HG02840 (cell line): ENCODE measurements around the gene PAF1.
A peak's percentile ranks its signal among the peaks of the same experiment; 100 is the strongest.

Experiments used
- ATAC-seq: cut with Tn5 transposase; IDR thresholded peaks from one replicate; pipeline ENCODE4 v1.9.1; 2021; ENCODE audit warnings: mild to moderate bottlenecking, moderate library complexity, moderate number of reproducible peaks; ENCODE audit not compliant: unreplicated experiment, low FRiP score

PAF1 gene

GRCh38 chr19:39417463-39418181, 26.7 kb upstream of the PAF1 start:
- no peak for ATAC-seq

- ATAC-seq = no peak
These were observed 25.5 kb upstream of the PAF1 start for GRCh38 chr19:39416152-39417120.

- no peak for ATAC-seq
These were observed 24.5 kb upstream of the PAF1 start for GRCh38 chr19:39415111-39416046.

GRCh38 chr19:39413911-39414608, 23.2 kb upstream of the PAF1 start:
- no peak for ATAC-seq

GRCh38 chr19:39413272-39413910, 22.5 kb upstream of the PAF1 start:
- ATAC-seq = no peak

- ATAC-seq = no peak
These were observed 22.0 kb upstream of the PAF1 start for GRCh38 chr19:39412867-39413271.

DNA sequence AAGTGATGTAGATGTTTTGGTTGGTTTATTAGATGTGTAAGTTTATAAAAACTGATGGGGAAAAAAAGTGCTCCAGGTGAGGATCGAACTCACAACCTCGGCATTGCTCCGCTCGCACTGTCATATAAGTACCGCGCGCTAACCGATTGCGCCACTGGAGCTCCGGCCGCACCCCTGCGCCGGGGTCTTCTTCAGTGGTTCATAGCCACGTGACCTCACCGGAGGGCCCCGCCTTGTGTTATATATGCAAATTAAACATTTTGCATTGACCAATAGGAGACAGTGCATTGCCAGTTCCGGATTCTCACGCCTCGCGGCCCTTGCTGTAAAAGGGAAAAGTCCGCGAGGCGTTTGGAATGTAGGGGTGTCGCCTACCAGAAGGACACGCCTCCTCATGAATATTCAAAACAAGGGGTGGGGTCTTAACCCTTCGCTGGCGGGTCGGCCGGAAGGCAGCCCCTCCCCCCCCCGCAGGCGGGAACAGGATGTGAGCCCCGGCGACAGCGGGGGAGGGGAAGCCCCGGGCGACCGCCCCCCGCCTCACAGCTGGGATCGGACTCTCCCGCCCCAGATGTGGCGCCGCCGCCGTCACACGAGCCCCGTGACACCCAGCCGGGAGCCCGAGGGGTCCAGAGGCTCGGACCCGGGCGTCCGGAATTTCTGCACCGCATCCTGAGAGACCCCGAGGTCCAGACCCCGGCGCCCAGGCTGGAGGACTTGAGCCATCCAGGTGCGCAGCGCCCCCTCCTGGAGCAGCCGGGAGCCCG, 21.4 kb upstream of the PAF1 start, which contains the start of gene PLEKHG2:
TSS of gene PLEKHG2 (plus strand) at position 570 of the 767 bp plus-strand sequence. CDS start 1,418 bp downstream, outside the sequence.
- peak; percentile 64 for ATAC-seq

DNA sequence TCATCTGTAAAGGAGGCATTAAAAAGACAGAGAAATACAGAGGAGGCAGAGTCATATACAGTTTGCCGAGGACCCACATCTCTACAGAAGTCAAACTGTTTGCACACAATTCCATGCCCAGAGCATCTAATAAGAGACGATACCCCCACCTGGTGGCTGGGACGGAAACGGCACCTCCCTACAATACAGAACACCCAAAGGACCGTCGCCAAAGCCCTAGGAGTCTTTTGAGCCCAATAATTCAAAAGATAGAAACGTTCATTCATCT, 20.9 kb upstream of the PAF1 start:
- ATAC-seq = peak; percentile 33

DNA sequence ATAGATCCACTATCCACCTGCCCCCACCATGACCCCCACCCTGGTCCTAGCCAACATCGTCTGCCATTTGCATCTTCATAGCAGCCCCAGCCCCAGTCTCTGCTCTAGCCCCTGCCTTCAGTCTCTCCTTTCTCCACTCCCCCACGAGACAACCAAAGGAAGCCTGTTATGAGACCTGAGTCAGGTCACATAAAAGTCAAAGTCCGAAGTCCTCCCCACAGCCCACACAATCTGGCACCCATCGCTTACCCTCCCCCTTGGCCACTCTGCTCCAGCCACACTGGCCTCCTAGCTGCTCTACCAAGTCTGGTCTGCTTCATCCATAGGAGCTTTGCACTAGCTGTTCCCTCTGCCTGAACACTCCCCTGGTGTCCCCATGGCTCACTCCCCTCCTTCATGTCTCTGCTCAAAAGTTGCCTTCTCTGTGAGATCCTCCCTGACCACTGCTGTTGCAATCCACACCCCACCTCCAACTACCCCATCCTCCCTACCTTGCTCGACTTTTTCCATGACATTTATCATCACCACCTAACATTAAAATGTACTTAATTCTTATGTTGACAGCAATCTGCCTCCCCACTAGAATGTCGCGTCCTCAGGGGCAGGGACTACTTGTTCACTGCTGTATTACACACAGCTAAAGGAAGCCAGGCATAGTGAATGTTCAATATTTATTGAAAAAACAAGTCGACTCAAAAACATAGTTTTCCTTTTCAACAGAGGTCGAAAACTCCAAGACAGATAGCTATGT, 20.4 kb upstream of the PAF1 start:
- ATAC-seq = no peak

DNA sequence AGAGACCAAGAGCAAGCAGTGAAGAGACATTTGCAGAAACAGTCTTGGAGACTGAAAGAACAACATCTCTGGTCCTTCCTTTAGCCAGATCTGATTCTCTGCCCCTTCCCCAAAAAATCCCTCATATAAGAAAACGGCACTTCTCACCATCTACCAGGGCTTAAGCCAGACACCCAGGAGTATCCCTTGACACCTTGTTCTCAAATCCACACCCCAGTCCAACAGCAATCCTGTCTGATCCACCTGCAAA, 19.9 kb upstream of the PAF1 start:
- ATAC-seq = no peak

DNA sequence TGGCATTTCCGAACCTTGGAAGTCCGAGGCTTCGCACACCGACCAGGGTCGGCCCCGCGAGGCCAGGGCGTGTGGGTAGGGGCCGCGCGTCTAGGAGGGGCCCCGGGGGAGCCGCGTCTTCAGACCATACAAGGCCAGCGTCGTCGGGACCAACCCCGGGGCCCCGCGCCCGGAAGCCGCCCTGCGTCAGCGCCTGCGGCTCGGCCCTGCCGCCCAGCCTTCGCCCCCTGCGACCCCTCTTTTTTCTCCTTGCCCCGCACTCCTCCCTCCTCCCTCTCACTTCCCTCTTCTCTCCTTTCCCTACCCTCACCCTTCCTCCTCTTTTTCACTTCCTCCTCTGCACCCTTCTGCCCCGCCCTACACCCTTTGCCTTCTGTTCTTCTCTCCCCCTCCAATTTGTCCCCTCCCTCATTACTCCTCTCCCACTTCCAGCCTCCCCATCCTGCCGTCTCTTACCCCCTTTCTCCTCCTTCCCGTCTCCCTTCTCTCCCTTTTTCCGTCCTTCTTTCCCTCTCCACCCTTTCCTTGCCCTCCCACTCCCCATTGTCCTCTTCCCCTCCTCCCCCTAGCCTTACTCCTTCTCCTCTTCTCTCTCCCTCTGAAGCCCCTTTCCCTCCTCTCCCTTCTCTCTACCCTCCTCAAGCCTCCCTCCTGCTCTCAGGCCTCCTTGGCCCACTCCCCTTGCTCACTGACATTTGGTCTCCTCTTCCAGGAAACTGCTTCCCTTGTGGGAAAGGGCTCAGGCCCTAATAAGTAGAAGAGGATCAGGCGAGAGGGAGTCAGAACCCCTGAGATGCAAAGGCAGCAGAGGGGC, 19.3 kb upstream of the PAF1 start:
- ATAC-seq = no peak

DNA sequence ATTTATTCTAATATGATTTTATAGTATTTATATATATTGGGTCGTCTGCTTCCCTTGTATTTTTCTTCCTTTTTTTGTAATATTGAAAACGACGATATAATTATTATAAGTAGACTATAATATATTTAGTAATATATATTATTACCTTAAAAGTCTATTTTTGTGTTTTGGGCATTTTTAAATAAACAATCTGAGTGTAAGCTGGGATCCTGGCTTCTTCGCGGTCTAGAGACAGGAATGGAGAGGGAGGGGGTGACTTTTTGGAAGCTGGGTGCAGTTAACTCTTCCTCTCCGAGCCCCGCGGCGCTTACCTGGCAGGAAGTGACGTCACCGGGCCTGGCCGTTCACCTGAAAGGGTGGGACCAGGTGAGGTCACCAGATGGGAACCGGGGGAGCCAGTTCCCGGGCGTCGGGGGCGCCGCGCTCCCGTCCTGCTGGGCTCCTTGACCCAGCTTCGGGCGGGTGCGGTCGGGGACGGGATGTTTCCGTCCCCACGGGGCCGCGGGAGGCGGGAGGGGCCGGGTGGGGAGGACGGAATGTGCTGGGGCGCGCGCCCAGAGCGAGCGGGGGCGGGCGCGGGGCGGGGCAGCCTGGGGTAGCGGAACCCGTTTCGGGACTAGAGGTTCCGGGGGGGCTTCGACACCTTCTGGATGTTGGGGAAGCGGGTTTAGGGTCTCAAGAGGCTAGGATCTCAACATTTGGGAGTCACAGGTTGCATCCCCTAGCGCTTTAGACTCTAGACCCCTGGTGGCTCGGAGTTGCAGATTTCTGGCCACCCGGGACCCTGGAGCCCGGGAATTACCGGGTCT, 18.5 kb upstream of the PAF1 start:
- ATAC-seq = no peak

DNA sequence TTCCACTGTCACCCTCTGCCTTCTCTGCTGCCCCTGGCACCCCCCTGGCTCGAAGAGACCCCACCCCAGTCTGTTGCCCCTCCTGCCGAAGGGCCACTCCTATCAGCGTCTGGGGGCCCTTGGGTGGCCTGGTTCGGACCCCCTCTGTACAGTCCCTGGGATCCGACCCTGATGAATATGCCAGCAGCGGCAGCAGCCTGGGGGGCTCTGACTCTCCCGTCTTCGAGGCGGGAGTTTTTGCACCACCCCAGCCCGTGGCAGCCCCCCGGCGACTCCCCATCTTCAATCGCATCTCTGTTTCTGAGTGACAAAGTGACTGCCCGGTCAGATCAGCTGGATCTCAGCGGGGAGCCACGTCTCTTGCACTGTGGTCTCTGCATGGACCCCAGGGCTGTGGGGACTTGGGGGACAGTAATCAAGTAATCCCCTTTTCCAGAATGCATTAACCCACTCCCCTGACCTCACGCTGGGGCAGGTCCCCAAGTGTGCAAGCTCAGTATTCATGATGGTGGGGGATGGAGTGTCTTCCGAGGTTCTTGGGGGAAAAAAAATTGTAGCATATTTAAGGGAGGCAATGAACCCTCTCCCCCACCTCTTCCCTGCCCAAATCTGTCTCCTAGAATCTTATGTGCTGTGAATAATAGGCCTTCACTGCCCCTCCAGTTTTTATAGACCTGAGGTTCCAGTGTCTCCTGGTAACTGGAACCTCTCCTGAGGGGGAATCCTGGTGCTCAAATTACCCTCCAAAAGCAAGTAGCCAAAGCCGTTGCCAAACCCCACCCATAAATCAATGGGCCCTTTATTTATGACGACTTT, 17.7 kb upstream of the PAF1 start:
- ATAC-seq = no peak

DNA sequence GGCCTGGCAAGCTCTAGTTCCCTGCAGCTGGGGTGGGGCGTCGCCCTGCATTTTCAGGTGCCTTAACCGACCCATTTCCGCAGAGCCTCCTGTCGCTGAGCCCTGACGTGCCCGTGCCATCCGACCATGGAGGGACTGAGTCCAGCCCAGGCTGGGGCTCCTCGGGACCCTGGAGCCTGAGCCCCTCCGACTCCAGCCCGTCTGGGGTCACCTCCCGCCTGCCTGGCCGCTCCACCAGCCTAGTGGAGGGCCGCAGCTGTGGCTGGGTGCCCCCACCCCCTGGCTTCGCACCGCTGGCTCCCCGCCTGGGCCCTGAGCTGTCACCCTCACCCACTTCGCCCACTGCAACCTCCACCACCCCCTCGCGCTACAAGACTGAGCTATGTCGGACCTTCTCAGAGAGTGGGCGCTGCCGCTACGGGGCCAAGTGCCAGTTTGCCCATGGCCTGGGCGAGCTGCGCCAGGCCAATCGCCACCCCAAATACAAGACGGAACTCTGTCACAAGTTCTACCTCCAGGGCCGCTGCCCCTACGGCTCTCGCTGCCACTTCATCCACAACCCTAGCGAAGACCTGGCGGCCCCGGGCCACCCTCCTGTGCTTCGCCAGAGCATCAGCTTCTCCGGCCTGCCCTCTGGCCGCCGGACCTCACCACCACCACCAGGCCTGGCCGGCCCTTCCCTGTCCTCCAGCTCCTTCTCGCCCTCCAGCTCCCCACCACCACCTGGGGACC, 16.9 kb upstream of the PAF1 start:
- no peak for ATAC-seq

DNA sequence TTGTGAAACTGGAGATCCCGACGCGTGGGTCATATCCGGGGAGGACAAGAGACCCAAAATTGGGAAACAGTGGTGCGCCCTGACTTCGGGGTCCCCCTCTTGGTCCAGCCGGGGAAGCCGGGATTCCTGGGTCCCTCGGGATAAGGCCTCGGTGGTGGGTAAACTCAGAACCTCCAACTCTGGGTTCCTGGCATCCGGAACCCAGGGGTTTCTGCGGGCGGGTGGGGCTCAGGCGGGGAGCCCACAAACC, 16.4 kb upstream of the PAF1 start:
- ATAC-seq = no peak
